ENCODE results near the gene ALDH1L1.
"Not testable (repeated sequence)": the region's sequence is repeated elsewhere in the genome, so short reads cannot be mapped to it uniquely, and the experiment has no call there.

The ALDH1L1 gene

GRCh38 chr3:126105691-126106187, 74.6 kb downstream of the ALDH1L1 start:
- no peak for DNase-seq (ENCODE audit: low spot score)

DNA sequence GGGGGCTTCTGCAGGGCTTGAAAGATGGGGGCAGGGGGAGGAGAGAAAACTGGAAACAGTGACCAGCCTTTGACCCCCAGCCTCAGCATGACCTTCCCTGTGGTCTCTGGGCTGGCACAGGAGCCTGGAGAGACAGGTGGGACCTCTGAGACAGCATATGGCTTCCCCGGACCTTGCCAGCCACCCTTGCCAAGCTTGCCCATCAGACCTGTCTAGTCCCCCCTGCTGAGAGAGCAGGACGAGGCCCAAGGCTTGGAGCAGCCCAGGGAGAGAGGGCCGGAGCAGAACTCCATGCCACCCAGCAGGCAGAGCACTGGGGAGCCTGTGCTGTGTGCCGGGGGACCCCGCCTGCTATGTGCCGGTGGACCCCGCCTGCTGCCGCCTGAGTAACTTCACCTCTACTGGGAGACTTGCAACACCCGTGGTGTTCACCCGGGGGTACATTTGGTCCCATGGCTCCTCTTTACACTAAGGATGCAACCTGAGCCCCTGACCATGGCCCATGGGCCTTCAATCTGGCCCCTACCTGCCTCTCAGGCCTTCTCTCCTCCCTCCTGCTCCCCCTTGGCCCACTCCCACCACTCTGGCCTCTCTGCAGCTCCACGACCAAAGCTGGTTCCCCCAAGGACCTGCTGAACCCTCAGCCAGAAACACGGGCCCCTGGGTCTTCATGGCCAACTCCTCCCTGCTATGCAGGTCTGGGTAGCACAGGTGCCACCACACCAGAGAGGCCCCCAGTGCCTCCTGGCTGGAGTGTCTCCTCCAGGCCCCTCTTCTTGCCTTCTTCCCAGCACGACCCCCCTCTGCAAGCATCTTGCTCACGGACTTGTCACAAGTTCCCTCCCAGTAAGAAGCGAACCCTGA, 75.4 kb downstream of the ALDH1L1 start:
- no peak for DNase-seq (ENCODE audit: low spot score)

- DNase-seq (ENCODE audit: low spot score) = peak; percentile 12
These were observed 76.3 kb downstream of the ALDH1L1 start for GRCh38 chr3:126104028-126104635.

DNA sequence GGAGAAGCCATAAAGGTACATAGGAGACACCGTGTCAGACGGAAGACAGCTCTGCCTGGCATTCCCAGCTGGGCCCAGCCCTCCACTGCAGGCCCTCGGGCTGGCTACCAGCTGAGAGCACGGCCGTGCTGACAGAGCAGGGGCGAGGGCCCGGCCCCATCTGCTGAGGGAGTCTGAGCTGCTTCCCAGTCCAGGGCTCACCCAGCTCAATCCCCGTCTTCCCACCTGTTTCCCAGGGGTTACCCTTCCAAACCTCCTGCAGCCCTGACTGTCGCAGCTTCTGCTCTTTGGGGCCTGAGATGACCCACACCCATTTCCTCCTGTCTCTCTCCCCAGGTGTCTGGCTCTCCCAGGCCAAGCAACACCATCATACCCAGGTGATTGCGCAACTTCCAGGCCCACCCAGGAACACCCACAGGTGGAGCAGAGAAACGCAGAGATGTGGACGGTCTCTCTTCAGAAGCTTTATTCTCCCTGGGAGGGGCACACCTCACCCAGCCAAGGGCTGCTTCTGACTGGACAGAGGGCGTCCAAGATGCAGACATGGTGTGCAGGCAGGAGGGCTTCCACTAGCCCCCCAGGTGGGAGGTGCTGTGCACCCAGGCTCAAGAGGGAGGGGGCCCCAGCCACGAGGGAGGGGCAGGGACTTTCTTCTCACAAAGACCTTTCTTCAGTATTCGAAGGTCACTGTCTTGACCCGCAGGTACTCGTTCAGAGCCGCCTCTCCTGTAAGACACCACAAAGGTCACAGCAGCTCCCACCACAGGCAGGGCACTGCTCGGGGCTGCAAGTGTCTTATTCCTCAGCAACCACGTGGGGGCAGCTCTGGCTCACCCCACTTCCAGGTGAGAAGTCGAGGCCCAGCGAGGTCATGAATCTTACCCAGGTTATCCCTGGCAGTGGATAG, 77.0 kb downstream of the ALDH1L1 start:
- DNase-seq (ENCODE audit: low spot score) = peak; percentile 8

DNA sequence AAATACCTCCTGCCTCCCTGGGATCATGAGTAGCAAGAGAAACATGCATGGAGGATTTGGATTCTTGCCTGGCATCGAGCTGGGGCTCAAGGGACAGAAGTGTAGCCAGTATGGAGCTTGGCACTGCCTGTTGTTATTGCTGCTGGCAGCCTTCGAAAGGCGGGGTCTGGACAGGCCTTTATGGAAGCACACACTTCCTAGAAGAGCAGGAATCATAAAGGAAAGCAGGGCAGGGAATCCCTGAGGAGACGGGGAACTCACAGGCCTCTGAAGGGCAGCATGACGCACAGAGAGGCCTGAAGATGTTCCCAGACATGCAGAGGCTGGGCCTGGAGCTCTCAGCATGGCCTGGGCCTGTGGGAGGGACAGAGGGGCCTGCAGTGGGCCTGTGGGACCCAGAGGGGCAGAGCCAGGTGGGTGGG, 77.8 kb downstream of the ALDH1L1 start:
- peak; percentile 79 for DNase-seq (ENCODE audit: low spot score)

DNA sequence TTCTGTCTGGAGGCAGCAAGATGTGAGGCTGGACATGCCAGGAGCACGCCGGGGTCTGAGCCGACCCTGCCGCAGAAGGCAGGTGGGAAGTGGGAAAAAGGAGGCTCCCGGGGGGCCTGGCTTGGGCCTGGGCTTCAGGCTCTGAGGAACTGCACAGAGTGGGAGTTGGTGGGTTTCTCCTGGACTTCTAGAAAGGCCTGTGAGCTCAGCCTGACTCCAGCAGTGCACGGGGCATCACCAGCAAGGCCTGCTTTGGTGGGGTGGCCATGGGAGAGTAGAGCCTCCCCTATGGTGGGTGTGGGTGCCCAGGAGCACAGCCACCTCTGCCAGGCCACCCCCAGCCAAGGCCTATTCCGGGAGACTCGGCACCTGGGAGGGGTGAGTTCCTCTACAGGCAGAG, 78.4 kb downstream of the ALDH1L1 start:
- peak; percentile 8 for DNase-seq (ENCODE audit: low spot score)

- peak; percentile 9 for DNase-seq (ENCODE audit: low spot score)
These were observed 78.8 kb downstream of the ALDH1L1 start for GRCh38 chr3:126101521-126101982.

GRCh38 chr3:126100634-126101301, 79.6 kb downstream of the ALDH1L1 start:
- peak; percentile 64 for DNase-seq (ENCODE audit: low spot score)

DNA sequence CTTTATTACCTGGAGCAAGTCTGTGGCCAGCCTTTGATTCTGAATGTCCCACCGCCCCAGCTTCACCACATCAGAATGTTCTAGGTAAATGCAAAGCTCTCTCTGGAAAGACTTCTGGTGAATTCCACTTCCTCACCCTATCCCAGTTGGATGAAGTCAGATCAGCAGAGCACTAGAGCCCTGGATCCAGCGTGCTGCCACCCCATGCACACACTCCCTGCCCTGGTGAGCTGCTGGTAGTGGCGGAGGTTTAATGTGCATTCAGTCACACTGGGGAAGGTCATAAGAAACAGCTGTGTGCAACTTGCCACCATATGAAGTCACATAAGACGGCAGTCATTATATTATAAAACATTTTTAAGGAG, 80.1 kb downstream of the ALDH1L1 start:
- peak; percentile 9 for DNase-seq (ENCODE audit: low spot score)

DNA sequence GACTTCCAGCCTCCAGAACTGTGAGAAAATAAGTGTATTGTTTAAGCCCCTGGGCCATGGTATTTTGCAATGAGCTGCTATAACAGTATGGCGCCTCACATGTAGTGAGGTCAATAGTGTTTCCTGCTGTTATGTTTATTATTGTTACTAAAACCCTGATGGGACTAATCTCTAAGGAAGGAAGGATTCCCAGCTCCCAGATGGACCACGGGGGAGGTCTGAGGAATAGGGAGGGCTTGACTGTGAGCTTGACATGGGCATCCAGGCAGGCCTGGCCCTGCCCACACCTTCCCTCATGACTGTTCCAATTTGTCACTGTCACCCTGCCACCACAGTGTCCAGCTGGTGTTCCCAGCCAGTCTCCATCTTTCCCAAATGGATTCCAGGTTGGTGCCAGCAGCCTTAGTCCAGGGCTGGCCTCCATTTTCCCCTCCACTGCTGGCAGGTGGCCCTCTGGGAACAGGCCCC, 82.0 kb downstream of the ALDH1L1 start:
- DNase-seq (ENCODE audit: low spot score) = no peak

GRCh38 chr3:126097801-126098200, 82.6 kb downstream of the ALDH1L1 start:
- DNase-seq (ENCODE audit: low spot score) = no peak

GRCh38 chr3:126096274-126096673, 84.1 kb downstream of the ALDH1L1 start:
- DNase-seq (ENCODE audit: low spot score) = not testable (repeated sequence)

DNA sequence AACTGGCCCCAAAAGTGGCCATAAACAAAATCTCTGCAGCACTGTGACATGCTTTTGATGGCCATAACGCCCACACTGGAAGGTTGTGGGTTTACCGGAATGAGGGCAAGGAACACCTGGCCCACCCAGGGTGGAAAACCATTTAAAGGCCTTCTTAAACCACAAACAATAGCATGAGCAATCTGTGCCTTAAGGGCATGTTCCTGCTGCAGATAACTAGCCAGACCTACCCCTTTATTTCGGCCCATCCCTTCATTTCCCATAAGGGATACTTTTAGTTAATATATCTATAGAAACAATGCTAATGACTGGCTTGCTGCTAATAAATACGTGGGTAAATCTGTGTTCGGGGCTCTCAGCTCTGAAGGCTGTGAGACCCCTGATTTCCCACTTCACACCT, 88.3 kb downstream of the ALDH1L1 start:
- not testable (repeated sequence) for DNase-seq (ENCODE audit: low spot score)

DNA sequence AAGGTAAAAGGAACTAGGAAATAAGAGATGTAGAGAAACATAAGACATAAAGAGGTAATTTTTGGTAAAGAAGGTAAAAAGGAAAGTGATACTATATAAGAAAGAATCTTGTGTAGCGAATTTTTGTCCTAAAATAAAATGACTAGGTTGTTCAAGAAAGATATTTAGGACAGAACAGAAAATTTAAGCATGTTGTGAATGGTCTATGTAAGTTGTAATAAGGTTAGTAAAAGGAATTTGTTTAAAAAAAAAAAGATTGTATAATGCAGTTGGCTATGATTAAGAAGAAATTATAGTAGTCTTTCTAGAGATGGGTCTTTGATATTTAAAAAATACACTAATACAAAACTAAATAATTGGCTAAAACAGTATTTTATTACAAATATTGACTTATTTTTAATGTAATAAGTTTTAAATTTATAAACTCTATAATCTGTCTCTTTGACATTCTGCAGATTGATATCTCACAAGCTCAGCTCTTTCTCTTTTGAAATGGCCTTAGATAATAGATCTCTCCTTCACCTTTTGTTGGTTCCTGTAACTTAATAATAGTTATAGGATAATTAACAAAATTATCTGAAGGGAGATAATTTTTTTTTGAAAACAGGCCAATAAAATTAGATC, 92.7 kb downstream of the ALDH1L1 start:
- DNase-seq (ENCODE audit: low spot score) = no peak

GRCh38 chr3:126085841-126086240, 94.5 kb downstream of the ALDH1L1 start:
- no peak for DNase-seq (ENCODE audit: low spot score)

GRCh38 chr3:126085276-126085675, 95.1 kb downstream of the ALDH1L1 start:
- no peak for DNase-seq (ENCODE audit: low spot score)

DNA sequence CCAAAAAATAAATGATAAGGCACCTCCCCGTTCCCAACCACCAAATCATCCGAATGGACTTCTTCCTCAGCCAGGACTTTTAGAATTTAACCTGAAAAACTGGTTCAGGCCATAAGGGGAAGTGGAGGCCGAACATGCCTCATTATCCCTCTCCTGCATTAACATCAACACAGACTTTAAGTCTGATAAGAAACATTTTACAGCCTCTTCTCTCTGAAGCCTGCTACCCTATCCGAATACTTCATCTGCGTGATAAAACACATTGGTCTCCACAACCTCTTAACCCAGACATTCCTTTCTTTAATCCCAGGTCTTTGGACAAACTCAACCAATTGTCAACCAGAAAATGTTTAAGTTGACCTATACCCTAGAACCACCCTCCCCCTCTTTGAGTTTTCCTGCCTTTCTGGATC, 95.6 kb downstream of the ALDH1L1 start:
- no peak for DNase-seq (ENCODE audit: low spot score)

GRCh38 chr3:126083913-126084767, 96.2 kb downstream of the ALDH1L1 start, which contains the start of gene SLC41A3:
SLC41A3 (minus strand) TSS chr3:126084124; CDS start chr3:126068219, 15,905 bp downstream.
- DNase-seq (ENCODE audit: low spot score) = peak; percentile 97

- DNase-seq (ENCODE audit: low spot score) = peak; percentile 70
These were observed 96.9 kb downstream of the ALDH1L1 start for GRCh38 chr3:126083511-126083912.

GRCh38 chr3:126083138-126083445, 97.3 kb downstream of the ALDH1L1 start:
- peak; percentile 7 for DNase-seq (ENCODE audit: low spot score)
